Inflammatory macrophage treated with lipopolysaccharide for 1 hour (primary cell): ENCODE data around the gene HNRNPA3.
"Not testable (repeated sequence)": the region's sequence is repeated elsewhere in the genome, so short reads cannot be mapped to it uniquely, and the experiment has no call there.

ENCODE experiments used
- DNase-seq, 2 donors: peaks; one replicate each; pipeline ENCODE4 v3.0.0-alpha.2; 2020 to 2022

The HNRNPA3 gene

DNA sequence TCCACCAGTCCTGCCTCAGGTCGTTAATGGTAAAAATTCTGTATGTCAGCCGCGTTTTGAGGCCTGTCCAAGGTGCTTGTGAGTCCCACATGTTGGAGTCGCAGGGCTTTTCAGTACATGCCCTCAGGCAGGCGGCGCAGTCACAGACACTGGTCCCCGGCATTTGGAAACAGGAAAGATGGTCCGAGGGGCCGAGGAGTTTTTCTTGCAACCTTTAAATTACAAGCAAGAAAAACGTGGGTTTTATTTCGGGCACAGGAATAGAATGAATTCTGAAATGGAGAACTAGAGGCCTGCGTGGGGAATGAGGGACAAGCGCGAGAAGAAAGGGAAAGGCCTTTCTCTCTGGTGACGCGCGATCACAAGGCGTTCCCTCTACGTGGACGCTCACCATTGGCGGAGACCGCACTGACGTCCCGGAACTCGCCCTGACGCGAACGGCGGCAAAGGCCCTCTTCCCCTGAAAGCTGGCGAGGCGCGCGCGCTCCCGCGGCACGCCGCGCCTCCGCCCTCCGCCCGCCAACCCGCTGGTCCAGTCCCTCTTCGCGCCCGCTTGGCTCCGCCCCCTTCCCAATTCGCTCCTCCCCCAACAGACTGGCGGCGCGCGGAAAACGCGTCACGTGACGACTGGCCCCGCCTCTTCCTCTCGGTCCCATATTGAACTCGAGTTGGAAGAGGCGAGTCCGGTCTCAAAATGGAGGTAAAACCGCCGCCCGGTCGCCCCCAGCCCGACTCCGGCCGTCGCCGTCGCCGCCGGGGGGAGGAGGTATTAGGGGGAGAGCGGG, at the start of gene HNRNPA3:
Gene HNRNPA3 (plus strand): TSS at position 689 of the 785 bp plus-strand sequence. CDS start 6 bp downstream, at position 695.
- peak; percentile 98 to 99 for DNase-seq

DNA sequence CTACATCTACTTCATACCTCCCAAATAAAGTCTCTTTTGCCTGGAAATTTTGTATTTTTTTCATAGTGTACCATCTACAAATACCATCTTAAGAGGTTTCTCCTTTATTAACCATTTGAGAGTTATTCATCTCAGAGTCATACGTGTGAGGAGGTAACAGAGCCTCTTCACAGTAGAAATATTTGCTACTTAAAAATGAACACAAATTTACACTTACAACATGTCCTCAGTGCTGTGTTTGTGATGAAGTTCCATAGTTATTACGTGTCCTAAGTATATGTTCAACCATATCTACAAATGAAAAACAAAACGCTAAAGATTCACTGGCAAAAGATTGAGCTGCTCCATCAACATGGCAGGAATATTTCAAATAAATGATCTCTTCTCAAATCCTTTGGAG, 48.5 kb upstream of the HNRNPA3 start:
- DNase-seq, result no peak

DNA sequence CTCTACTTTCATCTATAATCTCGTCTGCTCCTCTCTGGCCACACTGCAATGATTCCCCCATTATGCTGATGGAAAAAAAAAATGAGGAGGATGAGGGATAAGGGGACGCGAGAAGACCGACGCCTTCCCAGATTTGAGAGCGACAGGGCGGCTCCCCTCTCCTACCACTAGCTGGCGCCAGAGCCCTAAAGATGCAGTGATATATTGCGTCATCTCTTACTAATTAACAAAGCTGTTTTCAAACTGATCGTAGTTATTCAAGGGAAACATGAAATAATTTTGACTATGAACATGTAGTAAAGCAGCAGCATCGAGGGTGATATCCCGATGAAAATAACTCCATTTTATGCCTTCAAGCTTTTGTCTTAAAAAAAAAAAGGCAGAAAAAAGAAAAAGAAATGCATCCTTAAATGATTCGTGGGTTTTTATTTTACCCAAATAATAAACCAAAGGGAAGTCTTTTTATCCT, 48.0 kb upstream of the HNRNPA3 start:
- peak; percentile 66 to 97 for DNase-seq

DNA sequence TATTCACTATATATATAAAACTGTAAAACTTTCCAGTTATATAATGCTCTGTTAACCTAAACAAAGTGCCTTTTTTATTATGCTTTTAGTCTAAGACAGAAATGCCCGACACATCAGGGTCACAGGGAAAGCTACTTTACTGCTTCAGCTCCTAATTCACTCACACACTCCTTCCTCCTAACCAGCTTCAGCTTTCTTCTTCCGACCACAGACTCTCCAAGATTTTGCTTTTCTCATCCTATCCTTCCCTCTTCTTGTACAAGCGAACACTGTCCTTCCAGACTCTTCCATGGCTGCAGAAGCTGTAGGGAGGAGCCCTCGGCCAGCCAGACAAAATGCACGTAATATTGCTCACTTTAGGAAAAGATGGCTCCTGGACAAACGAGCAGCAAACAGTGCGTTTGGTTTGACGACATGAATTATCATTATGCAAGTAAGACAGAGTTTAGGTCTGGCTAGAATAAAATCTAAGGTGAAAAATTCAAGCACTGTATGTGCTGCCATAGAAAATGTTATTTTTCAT, 47.5 kb upstream of the HNRNPA3 start:
- DNase-seq, result peak; percentile 29 to 31

- peak; percentile 54 to 57 for DNase-seq
These were observed 46.6 kb upstream of the HNRNPA3 start for GRCh38 chr2:177165721-177166711.

GRCh38 chr2:177169810-177170514, 42.6 kb upstream of the HNRNPA3 start:
- peak in 1 of 2 donors; percentile 5 for DNase-seq

DNA sequence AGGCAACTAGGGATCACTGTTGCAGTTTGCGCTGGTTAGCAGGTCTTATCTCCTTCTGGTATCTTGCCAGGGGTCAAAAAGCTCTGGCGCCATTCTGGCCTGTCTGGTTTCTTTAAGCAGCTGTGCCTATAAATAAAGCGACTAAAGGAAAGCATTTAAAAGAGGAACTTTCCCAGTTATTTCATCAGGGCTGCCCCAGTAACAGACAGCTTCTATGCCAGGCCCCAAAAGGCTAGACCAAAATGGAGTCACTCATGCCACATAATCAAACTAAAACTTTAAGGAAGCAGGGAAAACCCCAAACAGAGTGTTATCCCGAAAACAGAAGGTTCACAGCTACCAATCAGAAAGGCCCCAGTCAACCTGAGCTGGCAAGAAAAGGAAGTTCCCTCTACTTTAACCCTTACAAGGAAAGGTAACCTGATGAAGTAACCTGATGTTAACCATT, 41.2 kb upstream of the HNRNPA3 start:
- peak; percentile 80 to 83 for DNase-seq

- DNase-seq, result no peak
These were observed 40.3 kb upstream of the HNRNPA3 start for GRCh38 chr2:177172034-177172880.

- DNase-seq, result peak; percentile 52 to 62
These were observed 38.1 kb upstream of the HNRNPA3 start for GRCh38 chr2:177174486-177174885.

GRCh38 chr2:177175917-177176668, 36.5 kb upstream of the HNRNPA3 start:
- DNase-seq, result no peak

GRCh38 chr2:177178797-177179196, 33.8 kb upstream of the HNRNPA3 start:
- DNase-seq, result no peak

DNA sequence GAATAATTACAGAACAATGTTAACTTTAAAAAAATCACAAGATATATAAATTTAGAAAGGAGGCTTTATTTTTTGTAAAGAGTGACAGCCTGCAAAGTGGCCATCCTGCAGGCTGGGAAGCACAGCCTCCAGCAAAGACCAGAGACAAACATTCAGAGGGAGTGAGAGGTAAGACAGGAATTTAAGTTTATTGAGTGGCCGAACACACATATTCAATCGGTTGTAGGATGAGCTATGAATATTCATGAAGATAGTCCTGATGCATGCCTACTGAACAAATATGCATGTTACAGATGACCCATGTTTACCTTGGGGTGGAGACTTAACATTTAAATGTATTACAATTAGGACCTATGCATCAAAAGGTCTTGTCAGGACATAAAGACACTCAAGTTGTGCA, 33.4 kb upstream of the HNRNPA3 start:
- no peak for DNase-seq

GRCh38 chr2:177179671-177180070, 32.9 kb upstream of the HNRNPA3 start:
- not testable (repeated sequence) for DNase-seq

GRCh38 chr2:177180269-177181000, 32.2 kb upstream of the HNRNPA3 start:
- no peak for DNase-seq

GRCh38 chr2:177183860-177184259, 28.7 kb upstream of the HNRNPA3 start:
- no peak for DNase-seq

DNA sequence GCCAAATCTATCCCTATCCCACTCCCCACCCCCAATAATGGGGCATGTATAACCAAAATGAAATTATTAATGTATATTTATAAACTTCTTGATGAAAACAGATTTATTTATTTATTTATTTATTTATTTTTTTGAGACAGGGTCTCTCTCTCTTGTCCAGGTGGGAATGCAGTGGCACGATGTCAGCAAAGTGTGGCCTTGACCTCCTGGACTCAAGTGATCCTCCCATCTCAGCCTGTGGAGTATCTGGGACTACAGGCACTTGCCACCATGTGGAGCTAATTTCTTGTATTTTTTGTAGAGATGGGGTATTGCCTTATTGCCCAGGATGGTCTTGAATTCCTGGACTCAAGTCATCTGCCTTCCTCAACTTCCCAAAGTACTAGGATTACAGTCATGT, 28.0 kb upstream of the HNRNPA3 start:
- no peak for DNase-seq

DNA sequence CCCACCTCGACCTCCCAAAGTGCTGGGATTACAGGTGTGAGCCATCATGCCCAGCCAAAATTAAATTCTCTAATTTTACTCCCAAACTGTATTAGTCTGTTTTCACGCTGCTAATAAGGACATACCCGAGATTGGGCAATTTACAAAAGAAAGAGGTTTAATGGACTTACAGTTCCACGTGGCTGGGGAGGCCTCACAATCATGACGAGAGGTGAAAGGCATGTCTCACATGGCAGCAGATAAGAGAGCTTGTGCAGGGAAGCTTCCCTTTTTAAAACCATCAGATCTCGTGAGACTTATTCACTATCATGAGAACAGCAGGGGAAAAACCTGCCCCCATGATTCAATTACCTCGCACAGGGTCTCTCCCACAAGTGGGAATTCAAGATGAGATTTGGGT, 26.6 kb upstream of the HNRNPA3 start:
- peak in 1 of 2 donors; percentile 5 for DNase-seq

DNA sequence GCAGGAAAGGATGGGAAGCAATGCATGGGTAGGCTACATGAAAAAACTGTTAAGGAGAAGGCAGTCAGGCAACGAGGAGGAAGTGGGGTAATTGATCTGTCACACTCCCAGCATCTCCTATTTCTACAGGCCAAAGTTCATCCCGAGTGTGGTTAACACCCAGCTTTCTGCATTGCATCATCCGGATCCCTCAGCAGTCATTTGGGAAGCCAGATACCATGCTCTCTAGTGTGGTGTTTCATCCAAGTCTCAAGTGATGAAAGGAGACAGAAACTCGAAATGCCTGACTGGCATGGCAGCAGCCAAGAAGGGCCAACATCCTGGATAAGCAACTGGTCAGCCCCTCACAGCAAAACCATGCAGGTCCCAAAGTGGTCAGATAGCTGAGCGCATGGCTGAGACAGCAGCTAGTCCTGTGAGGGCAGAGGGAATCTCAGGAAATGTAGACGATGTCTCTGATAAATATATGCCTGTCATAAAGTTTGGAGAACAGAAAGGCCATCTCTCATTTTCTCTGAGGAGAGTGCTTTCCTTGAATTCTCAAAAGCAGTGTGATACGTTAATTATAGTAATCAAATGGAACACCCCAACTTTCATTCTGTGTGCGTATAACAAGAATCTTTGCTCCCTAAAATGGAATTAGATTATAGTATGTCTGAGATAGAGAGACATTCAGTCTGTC, 24.8 kb upstream of the HNRNPA3 start:
- peak in 1 of 2 donors; percentile 9 for DNase-seq
